ENCODE results near the gene NCBP1. TPM values are rescaled to one million over a fixed set of nuclear protein-coding genes. Genes with fewer than 3 reads are reported as not detected.

NCBP1 gene
- total and polyA plus RNA-seq, 9 of the 15 experiments (the other 6 are each of a cell fraction or from before 2014, with no cell fraction given): 29.4 to 69.7 (median 57.5) TPM

- TF ChIP-seq TEAD4 (IDR thresholded peaks at IDR 0.05; ENCODE audit: low read length): no peak
- TF ChIP-seq TEAD4 (CRISPR knock-in tag; IDR thresholded peaks at IDR 0.05; ENCODE audit: borderline replicate concordance): no peak
- TF ChIP-seq TFAM (CRISPR knock-in tag; conservative IDR thresholded peaks at IDR 0.05): no peak
- TF ChIP-seq CEBPZ (IDR thresholded peaks at IDR 0.05; ENCODE audit: borderline replicate concordance, low read depth, low read length): no peak
- TF ChIP-seq HIVEP1 (CRISPR knock-in tag; IDR thresholded peaks at IDR 0.05): no peak
- no peak for TF ChIP-seq ZBTB43 (CRISPR knock-in tag; IDR thresholded peaks at IDR 0.05)
- TF ChIP-seq EHMT2 (IDR thresholded peaks at IDR 0.05): 0 out of 2 replicates have a peak, but pooled peaks have one; percentile 27
- TF ChIP-seq CTBP1 (IDR thresholded peaks at IDR 0.05; ENCODE audit: borderline replicate concordance): no peak
- TF ChIP-seq MCM3 (IDR thresholded peaks at IDR 0.05): no peak
- no peak for TF ChIP-seq ZBTB12 (CRISPR knock-in tag; IDR thresholded peaks at IDR 0.05)
- TF ChIP-seq FOXA3 (CRISPR knock-in tag; conservative IDR thresholded peaks at IDR 0.05 in 1 of 2, IDR thresholded peaks at IDR 0.05 in 1 of 2): 0 out of 4 replicates have a peak, but pooled peaks of 1 of the 2 experiments have one; percentile 85
- TF ChIP-seq HMGN3 (IDR thresholded peaks at IDR 0.05; ENCODE audit: borderline replicate concordance, extremely low read depth, insufficient read length, low read depth, low read length): no peak
- no peak for TF ChIP-seq CGGBP1 (CRISPR knock-in tag; IDR thresholded peaks at IDR 0.05)
- TF ChIP-seq GTF2A2 (tag; IDR thresholded peaks at IDR 0.05): no peak
- 0 out of 2 replicates have a peak, but pooled peaks have one; percentile 14 for TF ChIP-seq ZEB2 (IDR thresholded peaks at IDR 0.05)
- TF ChIP-seq PTRF (tag; IDR thresholded peaks at IDR 0.05): no peak
- no peak for TF ChIP-seq ZNF133 (CRISPR knock-in tag; IDR thresholded peaks at IDR 0.05)
- TF ChIP-seq CSDE1 (IDR thresholded peaks at IDR 0.05): no peak
- 0 out of 2 replicates have a peak, but pooled peaks have one; percentile 25 for TF ChIP-seq ELF1 (tag; IDR thresholded peaks at IDR 0.05)
- no peak for TF ChIP-seq ZBTB17 (CRISPR knock-in tag; IDR thresholded peaks at IDR 0.05)
- TF ChIP-seq CEBPB (tag; IDR thresholded peaks at IDR 0.05): peak; percentile 72
- TF ChIP-seq FOSL1 (tag; conservative IDR thresholded peaks at IDR 0.05): 0 out of 2 replicates have a peak, but pooled peaks have one; percentile 18
- TF ChIP-seq NR1H2 (CRISPR knock-in tag; IDR thresholded peaks at IDR 0.05): no peak
- TF ChIP-seq TAL1 (IDR thresholded peaks at IDR 0.05): no peak
- no peak for TF ChIP-seq POLR2A (conservative IDR thresholded peaks at IDR 0.05)
These were observed 61.1 kb downstream of the NCBP1 start (continued) for GRCh38 chr9:97694769-97695168.
